ENCODE data around the gene CILP2. TPM values are rescaled to one million over a fixed set of nuclear protein-coding genes. Genes with fewer than 3 reads are reported as not detected.

The CILP2 gene
- total and polyA plus RNA-seq, 2 of the 4 experiments (the other 2 are of a cell fraction), result 0.18 to 0.87 TPM

DNA sequence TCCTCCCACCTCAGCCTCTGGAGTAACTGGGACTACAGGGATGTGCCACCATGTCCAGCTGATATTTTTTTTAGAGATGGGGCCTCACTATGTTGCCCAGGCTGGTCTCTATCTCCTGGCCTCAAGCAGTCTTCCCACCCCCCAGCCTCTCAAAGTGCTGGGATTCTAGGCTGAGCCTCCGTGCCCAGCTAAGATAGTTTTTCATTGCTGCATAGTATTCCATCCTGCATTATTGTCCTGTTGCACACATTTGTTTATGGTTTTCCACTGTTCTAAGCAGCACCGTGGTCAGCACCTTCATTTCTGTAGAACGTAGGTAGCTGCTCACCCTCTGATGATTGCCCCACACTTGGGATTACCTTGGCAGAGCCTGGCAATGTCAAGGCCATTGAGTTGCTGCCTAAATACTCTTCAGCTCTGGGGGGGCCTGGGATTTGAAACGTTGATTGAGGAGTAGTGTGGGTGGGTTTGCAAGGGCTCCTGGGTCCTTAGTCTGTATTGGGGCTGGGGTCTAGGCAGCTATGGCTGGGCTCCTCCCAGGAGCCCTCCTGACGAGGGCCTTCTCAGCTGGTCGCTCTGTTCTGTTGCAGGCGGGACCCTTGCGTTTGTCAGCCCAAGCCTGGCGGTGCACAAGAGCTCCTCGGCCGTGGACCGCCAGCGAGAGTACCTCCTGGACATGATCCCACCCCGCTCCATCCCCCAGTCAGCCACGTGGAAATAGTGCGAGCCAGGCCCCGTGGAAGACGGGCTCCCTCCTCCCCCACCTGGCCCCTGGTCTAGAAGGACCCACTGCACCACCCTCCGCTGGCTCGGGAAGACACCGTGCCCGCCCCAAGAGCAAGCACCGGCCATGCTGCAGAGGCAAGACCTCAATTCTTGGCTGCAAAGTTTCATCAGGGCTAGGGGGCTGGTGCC, 33.1 kb upstream of the CILP2 start:
- no peak overlapping the region for H2AK9ac ChIP-seq (replicated peaks; ENCODE audit: low read depth, low read length, poor library complexity)
- 93% methylated on average over 16 of the region's 23 CpGs; no CpG with 5 or more reads in 1 of the 2 experiments for WGBS, 2 experiments (ENCODE audit: extremely low coverage in 2 of 2, insufficient read length in 1 of 2)
- no peaks in the 10 kb centered on the region for H3K4me1 ChIP-seq (ENCODE audit: control insufficient read depth, insufficient read depth, low read length)
- H2AK5ac ChIP-seq (ENCODE audit: low read depth, low read length), result no peak overlapping the region
- no peak overlapping the region for H3K18ac ChIP-seq (ENCODE audit: low read depth, low read length)
- no peak overlapping the region for H3K4me2 ChIP-seq (ENCODE audit: low read depth, low read length)
- ChIA-PET POLR2A (ENCODE audit: unreplicated experiment) (no interaction called here), CTCF (no interaction called here)
- H2BK15ac ChIP-seq (ENCODE audit: low read depth, low read length), result no peak overlapping the region
- no peak overlapping the region for H4K5ac ChIP-seq (ENCODE audit: low read depth, low read length)
- no peak overlapping the region for H3K23ac ChIP-seq (ENCODE audit: low read depth, low read length)
- no peak overlapping the region for H3K14ac ChIP-seq (replicated peaks; ENCODE audit: low read depth, low read length)
- H3K27me3 ChIP-seq (ENCODE audit: control insufficient read depth, insufficient read depth, low read length), result no peaks in the 10 kb centered on the region
- H4K8ac ChIP-seq (ENCODE audit: low read depth in 2 of 2, low read length in 2 of 2), result no peak overlapping the region
- no peak overlapping the region for H3K4me3 ChIP-seq (ENCODE audit: insufficient read depth, low read depth, low read length)
- H2BK20ac ChIP-seq (ENCODE audit: low read depth, low read length), result no peak overlapping the region
- no peak overlapping the region for H3K56ac ChIP-seq (ENCODE audit: extremely low read depth, insufficient read depth, low read length)
- DNase-seq (no peak), ATAC-seq (ENCODE audit: low read depth) (no peak)
- H3K4ac ChIP-seq (ENCODE audit: low read depth, low read length), result no peak overlapping the region
- peaks cover 58% of the 10 kb centered on the region for H3K36me3 ChIP-seq (ENCODE audit: control insufficient read depth, insufficient read depth, low read length)
- BruUV-seq (replicated peaks), result no TSS peak
- in situ Hi-C loops (cut with MboI; ENCODE audit: low sequenced_read_pairs), result no loop called here
- H3K79me1 ChIP-seq (ENCODE audit: low read depth in 1 of 2, low read length in 2 of 2), result peaks cover 0 to 3% of the 10 kb centered on the region in 2 experiments; a peak in 2 of 4 replicates
- no peak overlapping the region for H2BK120ac ChIP-seq (ENCODE audit: low read depth, low read length)
- dilution Hi-C loops (cut with HindIII; ENCODE audit: low sequenced_read_pairs, unreplicated experiment), result no loop called here
- H4K91ac ChIP-seq (ENCODE audit: insufficient read depth, low read depth, low read length), result no peak overlapping the region
- H4K20me1 ChIP-seq (ENCODE audit: insufficient read depth, low read length), result no peaks in the 10 kb centered on the region; the same call in 1 of the 2 replicates
- H2BK5ac ChIP-seq (ENCODE audit: low read depth, low read length, poor library complexity, severe bottlenecking), result no peak overlapping the region
- H3K27ac ChIP-seq (ENCODE audit: insufficient read depth, low read length), result no peak overlapping the region
- H3K9me3 ChIP-seq (ENCODE audit: control insufficient read depth, insufficient read depth, low read length), result no peaks in the 10 kb centered on the region
- no peak overlapping the region for H2AFZ ChIP-seq (replicated peaks; ENCODE audit: low read length, poor library complexity)
- H3K9me1 ChIP-seq (ENCODE audit: insufficient read depth, low read length), result no peaks in the 10 kb centered on the region; the same call in 1 of the 2 replicates
- H3K9ac ChIP-seq (ENCODE audit: low read depth, low read length), result no peak overlapping the region
- intact Hi-C loops (cut with micrococcal nuclease), result no loop called here
- TF ChIP-seq CHD1 (IDR thresholded peaks at IDR 0.05; ENCODE audit: low read depth, low read length) (no peak), NFE2L2 (IDR thresholded peaks at IDR 0.05; ENCODE audit: low read depth, low read length) (no peak), MAFK (IDR thresholded peaks at IDR 0.05; ENCODE audit: low read depth, low read length) (no peak), POLR2A (IDR thresholded peaks at IDR 0.05; ENCODE audit: low read depth, low read length) (no peak), RCOR1 (IDR thresholded peaks at IDR 0.05; ENCODE audit: insufficient replicate concordance, low read length) (no peak), MAZ (IDR thresholded peaks at IDR 0.05; ENCODE audit: borderline replicate concordance, low read depth, low read length) (no peak), SMC3 (IDR thresholded peaks at IDR 0.05; ENCODE audit: low read depth, low read length) (no peak), CEBPB (IDR thresholded peaks at IDR 0.05; ENCODE audit: low read depth, low read length) (no peak), RAD21 (IDR thresholded peaks at IDR 0.05; ENCODE audit: low read length) (no peak), MXI1 (IDR thresholded peaks at IDR 0.05; ENCODE audit: borderline replicate concordance, low read depth, low read length) (no peak), BHLHE40 (IDR thresholded peaks at IDR 0.05; ENCODE audit: low read depth, low read length) (no peak), FOS (IDR thresholded peaks at IDR 0.05; ENCODE audit: low read depth, low read length) (no peak), RFX5 (IDR thresholded peaks at IDR 0.05; ENCODE audit: low read depth, low read length) (no peak)
- TF ChIP-seq, protein P1, sequence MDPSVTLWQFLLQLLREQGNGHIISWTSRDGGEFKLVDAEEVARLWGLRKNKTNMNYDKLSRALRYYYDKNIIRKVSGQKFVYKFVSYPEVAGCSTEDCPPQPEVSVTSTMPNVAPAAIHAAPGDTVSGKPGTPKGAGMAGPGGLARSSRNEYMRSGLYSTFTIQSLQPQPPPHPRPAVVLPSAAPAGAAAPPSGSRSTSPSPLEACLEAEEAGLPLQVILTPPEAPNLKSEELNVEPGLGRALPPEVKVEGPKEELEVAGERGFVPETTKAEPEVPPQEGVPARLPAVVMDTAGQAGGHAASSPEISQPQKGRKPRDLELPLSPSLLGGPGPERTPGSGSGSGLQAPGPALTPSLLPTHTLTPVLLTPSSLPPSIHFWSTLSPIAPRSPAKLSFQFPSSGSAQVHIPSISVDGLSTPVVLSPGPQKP (IDR thresholded peaks at IDR 0.05; ENCODE audit: borderline replicate concordance, low read depth, low read length), result no peak
- TF ChIP-seq, protein P2, sequence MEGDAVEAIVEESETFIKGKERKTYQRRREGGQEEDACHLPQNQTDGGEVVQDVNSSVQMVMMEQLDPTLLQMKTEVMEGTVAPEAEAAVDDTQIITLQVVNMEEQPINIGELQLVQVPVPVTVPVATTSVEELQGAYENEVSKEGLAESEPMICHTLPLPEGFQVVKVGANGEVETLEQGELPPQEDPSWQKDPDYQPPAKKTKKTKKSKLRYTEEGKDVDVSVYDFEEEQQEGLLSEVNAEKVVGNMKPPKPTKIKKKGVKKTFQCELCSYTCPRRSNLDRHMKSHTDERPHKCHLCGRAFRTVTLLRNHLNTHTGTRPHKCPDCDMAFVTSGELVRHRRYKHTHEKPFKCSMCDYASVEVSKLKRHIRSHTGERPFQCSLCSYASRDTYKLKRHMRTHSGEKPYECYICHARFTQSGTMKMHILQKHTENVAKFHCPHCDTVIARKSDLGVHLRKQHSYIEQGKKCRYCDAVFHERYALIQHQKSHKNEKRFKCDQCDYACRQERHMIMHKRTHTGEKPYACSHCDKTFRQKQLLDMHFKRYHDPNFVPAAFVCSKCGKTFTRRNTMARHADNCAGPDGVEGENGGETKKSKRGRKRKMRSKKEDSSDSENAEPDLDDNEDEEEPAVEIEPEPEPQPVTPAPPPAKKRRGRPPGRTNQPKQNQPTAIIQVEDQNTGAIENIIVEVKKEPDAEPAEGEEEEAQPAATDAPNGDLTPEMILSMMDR (conservative IDR thresholded peaks at IDR 0.05; ENCODE audit: low read depth, low read length), result no peak

Measured in IMR-90 (cell line).